H1 (cell line): ENCODE data around the gene POU3F1. TPM values are rescaled to one million over a fixed set of nuclear protein-coding genes. Genes with fewer than 3 reads are reported as not detected.

Source experiments
- CTCF ChIA-PET: fragments of 300-600 bp; sonication (Branson Sonifier 250); formaldehyde crosslinking; loops from one replicate; lab custom pipeline; 2021; ENCODE audit not compliant: partially characterized antibody; lab: Charles Lee
- POLR2A ChIA-PET: fragments of 300-600 bp; sonication (Branson Sonifier 250); formaldehyde crosslinking; loops from one replicate; lab custom pipeline; 2021; ENCODE audit warnings: inconsistent platforms; ENCODE audit not compliant: partially characterized antibody; lab: Charles Lee
- DNase-seq, 2 experiments: peaks; one replicate each; pipeline versions ENCODE4 v3.0.0 to v3.0.0-alpha.2; 2010 to 2022; ENCODE audit warnings: low spot score in 2 of 2, low read depth in 1 of 2, mixed read lengths in 1 of 2
- FAIRE-seq: peaks from 2 replicates; lab custom pipeline; 2011; peaks lifted over from hg19 to GRCh38; lab: Jason Lieb, UNC
- H2AFZ ChIP-seq: 2 replicates; pipeline ENCODE4 v1.8.1; 2012; ENCODE audit warnings: low read length, inconsistent platforms
- H2AK5ac ChIP-seq: 2 replicates; pipeline ENCODE4 v1.6.1; 2013; ENCODE audit warnings: low read depth, low read length
- H2BK120ac ChIP-seq: replicated peaks from 2 replicates; pipeline ENCODE3; 2013; ENCODE audit warnings: low read depth, low read length, inconsistent platforms
- H2BK12ac ChIP-seq: 2 replicates; pipeline ENCODE4 v1.6.1; 2013; ENCODE audit warnings: low read depth, low read length
- H2BK15ac ChIP-seq: 2 replicates; pipeline ENCODE4 v1.6.1; 2013; ENCODE audit warnings: low read length
- H2BK20ac ChIP-seq: 2 replicates; pipeline ENCODE4 v1.6.1; 2013; ENCODE audit warnings: low read length
- H2BK5ac ChIP-seq: 2 replicates; pipeline ENCODE4 v1.6.1; 2013; ENCODE audit warnings: low read depth, low read length
- H3K14ac ChIP-seq: 2 replicates; pipeline ENCODE4 v1.6.1; 2013; ENCODE audit warnings: inconsistent platforms; ENCODE audit not compliant: insufficient read length
- H3K18ac ChIP-seq: 2 replicates; pipeline ENCODE4 v1.6.1; 2013; ENCODE audit warnings: low read length; ENCODE audit errors: extremely low read depth
- H3K23ac ChIP-seq: 2 replicates; pipeline ENCODE4 v1.6.1; 2013; ENCODE audit warnings: inconsistent platforms; ENCODE audit not compliant: insufficient read length
- H3K23me2 ChIP-seq: 2 replicates; pipeline ENCODE4 v1.6.1; 2013; ENCODE audit warnings: low read depth, low read length
- H3K27ac ChIP-seq: 2 replicates; pipeline ENCODE4 v1.6.1; 2011; ENCODE audit warnings: low read depth, low read length, inconsistent platforms
- H3K27me3 ChIP-seq, 4 experiments: replicated peaks in 1 of 4; 1 replicate in 1 of 4; 2 replicates in 3 of 4; pipeline versions ENCODE4 v1.6.1 to v1.8.1; 2011 to 2013; ENCODE audit warnings: low read length in 3 of 4, mild to moderate bottlenecking in 3 of 4, inconsistent platforms in 2 of 4, mixed read lengths in 2 of 4, moderate library complexity in 1 of 4; ENCODE audit not compliant: control insufficient read depth in 3 of 4, insufficient read depth in 3 of 4; ENCODE audit errors: extremely low read depth in 1 of 4
- H3K36me3 ChIP-seq, 4 experiments: 2 replicates each; pipeline versions ENCODE4 v1.6.1 to v1.8.1; 2011 to 2013; ENCODE audit warnings: mild to moderate bottlenecking in 4 of 4, low read length in 3 of 4, moderate library complexity in 2 of 4, control low read depth in 1 of 4, inconsistent platforms in 1 of 4; ENCODE audit not compliant: insufficient read depth in 4 of 4, control insufficient read depth in 2 of 4
- H3K4ac ChIP-seq: replicated peaks from 2 replicates; pipeline ENCODE3; 2013; ENCODE audit warnings: low read length, low read depth, mixed read lengths, inconsistent platforms; ENCODE audit not compliant: insufficient read length
- H3K4me1 ChIP-seq, 4 experiments: replicated peaks in 1 of 4; 1 replicate in 1 of 4; 2 replicates in 3 of 4; pipeline versions ENCODE4 v1.6.1 to v1.8.1; 2011 to 2013; ENCODE audit warnings: low read length in 3 of 4, inconsistent platforms in 2 of 4, mixed read lengths in 1 of 4; ENCODE audit not compliant: insufficient read depth in 4 of 4, control insufficient read depth in 3 of 4
- H3K4me2 ChIP-seq, 2 experiments: 2 replicates each; pipeline versions ENCODE4 v1.6.1 to v1.8.1; 2011 to 2013; ENCODE audit warnings: low read depth in 2 of 2, low read length in 2 of 2, control low read depth in 1 of 2, inconsistent platforms in 1 of 2, mild to moderate bottlenecking in 1 of 2; ENCODE audit not compliant: insufficient read depth in 1 of 2
- H3K4me3 ChIP-seq, 4 experiments: fragments of 200-600, 300-600 bp in 1 of 4; sonication (generic), shearing (Covaris generic), sonication (Bioruptor Twin) in 1 of 4; 2 replicates each; pipeline versions ENCODE4 v1.5.1 to v1.8.1; 2011 to 2016; ENCODE audit warnings: low read length in 4 of 4, low read depth in 3 of 4, control low read depth in 2 of 4, inconsistent platforms in 2 of 4, mild to moderate bottlenecking in 2 of 4, mixed read lengths in 1 of 4, moderate library complexity in 1 of 4; ENCODE audit not compliant: insufficient read depth in 2 of 4; ENCODE audit errors: extremely low read depth in 1 of 4
- H3K56ac ChIP-seq: replicated peaks from 2 replicates; pipeline ENCODE3; 2013; ENCODE audit warnings: low read depth, mild to moderate bottlenecking, mixed read lengths, low read length, inconsistent platforms; ENCODE audit not compliant: insufficient read length
- H3K79me1 ChIP-seq: 2 replicates; pipeline ENCODE4 v1.6.1; 2013; ENCODE audit warnings: low read depth, low read length, control low read depth
- H3K79me2 ChIP-seq, 2 experiments: 2 replicates each; pipeline versions ENCODE4 v1.6.1 to v1.8.1; 2012 to 2013; ENCODE audit warnings: low read length in 2 of 2, mild to moderate bottlenecking in 2 of 2, inconsistent platforms in 1 of 2; ENCODE audit not compliant: insufficient read depth in 2 of 2, control insufficient read depth in 1 of 2
- H3K9ac ChIP-seq, 4 experiments: replicated peaks in 1 of 4; 1 replicate in 1 of 4; 2 replicates in 3 of 4; pipeline versions ENCODE4 v1.6.1 to v1.8.1; 2011 to 2013; ENCODE audit warnings: low read depth in 3 of 4, low read length in 3 of 4, control low read depth in 2 of 4, mild to moderate bottlenecking in 2 of 4, moderate library complexity in 2 of 4, inconsistent platforms in 1 of 4; ENCODE audit errors: extremely low read depth in 1 of 4
- H3K9me3 ChIP-seq, 2 experiments: 2 replicates each; pipeline versions ENCODE4 v1.6.1 to v1.8.1; 2012 to 2013; ENCODE audit warnings: mild to moderate bottlenecking in 2 of 2, moderate library complexity in 2 of 2, control low read depth in 1 of 2, inconsistent platforms in 1 of 2, low read depth in 1 of 2, low read length in 1 of 2, mixed read lengths in 1 of 2; ENCODE audit not compliant: insufficient read depth in 2 of 2
- H4K20me1 ChIP-seq, 2 experiments: replicated peaks in 1 of 2; 2 replicates each; pipeline versions ENCODE3 to v1.8.1; 2011 to 2013; ENCODE audit warnings: inconsistent platforms in 2 of 2, low read length in 2 of 2, mild to moderate bottlenecking in 1 of 2; ENCODE audit not compliant: insufficient read depth in 2 of 2, control insufficient read depth in 1 of 2
- H4K5ac ChIP-seq: 2 replicates; pipeline ENCODE4 v1.6.1; 2013; ENCODE audit warnings: low read length, low read depth, mixed read lengths, inconsistent platforms; ENCODE audit not compliant: insufficient read length
- H4K8ac ChIP-seq: 2 replicates; pipeline ENCODE4 v1.8.0; 2013; ENCODE audit warnings: mild to moderate bottlenecking, moderate library complexity, low read length, inconsistent platforms; ENCODE audit not compliant: insufficient read depth; ENCODE audit errors: extremely low read depth
- H4K91ac ChIP-seq: replicated peaks from 2 replicates; pipeline ENCODE3; 2013; ENCODE audit warnings: low read length, mixed read lengths, inconsistent platforms; ENCODE audit not compliant: insufficient read length
- CREB1 ChIP-seq: IDR thresholded peaks from 2 replicates; pipeline ENCODE4 v1.6.1; 2012; ENCODE audit warnings: inconsistent platforms
- JUND ChIP-seq: IDR thresholded peaks from 2 replicates; pipeline ENCODE4 v1.6.1; 2011; ENCODE audit warnings: mild to moderate bottlenecking, improper control_type of control experiment, low read length
- KDM5A ChIP-seq: fragments of 200-600 bp; IDR thresholded peaks from 2 replicates; pipeline ENCODE4 v1.7.1; 2012; ENCODE audit warnings: mild to moderate bottlenecking, low read length, inconsistent platforms, mixed read lengths
- POLR2A ChIP-seq, 2 experiments: IDR thresholded peaks; 1 replicate in 1 of 2; 2 replicates in 1 of 2; pipeline ENCODE4 v1.6.1; 2011; ENCODE audit warnings: low read depth in 2 of 2, low read length in 2 of 2, mild to moderate bottlenecking in 2 of 2; ENCODE audit errors: control extremely low read depth in 1 of 2
- SIRT6 ChIP-seq: IDR thresholded peaks from one replicate; pipeline ENCODE4 v1.7.1; 2012; ENCODE audit warnings: low read length, inconsistent platforms
- SP1 ChIP-seq: IDR thresholded peaks from 2 replicates; pipeline ENCODE4 v1.6.1; 2011; ENCODE audit warnings: low read depth, low read length
- SRF ChIP-seq: IDR thresholded peaks from 2 replicates; pipeline ENCODE4 v1.6.1; 2011; ENCODE audit warnings: mild to moderate bottlenecking, low read depth, low read length, moderate library complexity
- WGBS, 2 experiments: shearing (Covaris generic) in 1 of 2; methylation state at CpG; one replicate each; pipeline versions ENCODE4 v1.1.6 to v1.1.7; 2013 to 2015; ENCODE audit warnings: low lambda C conversion rate in 2 of 2, mixed read lengths in 2 of 2, inconsistent platforms in 1 of 2, low coverage in 1 of 2, missing lambda C conversion rate in 1 of 2; ENCODE audit not compliant: insufficient replicate concordance in 2 of 2, insufficient coverage in 1 of 2, insufficient read length in 1 of 2; ENCODE audit errors: extremely low coverage in 1 of 2, missing lambda C conversion rate in 1 of 2; 5-methylcytosine and 5-hydroxymethylcytosine counted together
- polyA plus RNA-seq, 7 experiments: library from polyadenylated mRNA; depleted of rRNA in 3 of 7; stranded (reverse) in 5 of 7; unstranded in 2 of 7; fragments of >200 nt in 5 of 7; fragments of 200-250 nt in 2 of 7; gene quantifications; 1 replicate in 5 of 7; 2 replicates in 1 of 7; 4 replicates in 1 of 7; pipeline versions ENCODE4 v1.2.1 to v1.2.3, GENCODE V29; 2011 to 2013; ENCODE audit warnings: missing spikeins in 2 of 7, mixed read lengths in 2 of 7
- total RNA-seq: library from RNA; stranded (reverse); fragmentation: NEBNext Ultra II Directional; extraction: Animal tissue kit (Norgen Biotek cat#: 25700); gene quantifications from 2 replicates; pipeline ENCODE4 v1.2.1, GENCODE V29; 2021

Gene POU3F1
- total and polyA plus RNA-seq, 2 of the 8 experiments (the other 6 are each of a cell fraction or from before 2014, with no cell fraction given), result 4.2 to 10.8 TPM

DNA sequence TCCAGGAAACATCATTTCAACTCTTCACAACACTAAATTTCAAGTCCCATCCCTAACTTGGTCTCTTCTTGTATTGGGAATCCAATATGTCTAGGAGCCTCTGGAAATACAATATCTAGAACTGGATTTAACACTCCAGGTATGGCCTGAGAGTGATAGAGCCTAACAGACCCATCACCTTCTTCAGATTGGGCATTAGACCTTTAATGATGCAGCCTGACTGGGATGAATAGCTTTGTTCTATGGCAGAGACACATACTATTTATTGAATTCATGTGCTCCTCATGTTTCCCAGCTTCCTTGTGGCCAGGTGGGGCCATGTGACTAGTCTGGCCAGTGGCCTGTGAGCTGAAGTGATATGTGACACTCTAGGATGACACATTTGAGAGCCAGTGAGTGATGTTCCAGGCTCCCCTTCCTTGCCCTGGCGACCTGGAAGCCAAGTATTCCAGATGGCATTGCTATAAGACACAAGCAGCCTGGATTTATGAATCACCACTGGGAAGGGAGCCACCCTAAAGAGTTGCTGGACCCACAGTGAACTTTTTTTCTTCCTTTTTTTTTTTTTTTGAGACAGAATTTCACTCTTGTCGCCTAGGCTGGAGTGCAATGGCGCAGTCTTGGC, 31.0 kb upstream of the POU3F1 start:
- Histone ChIP-seq H2BK15ac (no peak overlapping the region), H2BK5ac (no peak overlapping the region), H3K79me2 (no peaks in the 10 kb centered on the region), H3K4me3 (no peak overlapping the region), H4K5ac (no peak overlapping the region), H3K79me1 (no peaks in the 10 kb centered on the region; the same call in 1 of the 2 replicates), H3K14ac (no peak overlapping the region), H2BK120ac (no peak overlapping the region), H3K27me3 (no peaks in the 10 kb centered on the region), H3K23ac (no peak overlapping the region), H2AFZ (no peak overlapping the region), H3K18ac (no peak overlapping the region), H2AK5ac (no peak overlapping the region), H4K20me1 (peaks cover 0 to 5% of the 10 kb centered on the region in 2 experiments)
- POLR2A ChIA-PET, result interaction anchor here (1.9 kb wide), 1 partner anchor 13 kb away, joined by 5 read pairs; no protein-coding TSS in a partner anchor
- 85% methylated on average over 2 of the region's 3 CpGs; no CpG with 5 or more reads in 1 of the 2 experiments for WGBS, 2 experiments
- CTCF ChIA-PET, result interaction anchor here (0.6 to 11.2 kb wide), 2 partner anchors 14 to 22 kb away, joined by 3 to 212 read pairs; partner anchors contain the start of gene POU3F1
- TF ChIP-seq POLR2A (IDR thresholded peaks at IDR 0.05; ENCODE audit: control extremely low read depth in 1 of 2, low read depth in 2 of 2, low read length in 2 of 2) (no peak), KDM5A (no peak), SIRT6 (no peak), SP1 (no peak), CREB1 (no peak), SRF (no peak), JUND (no peak)
- TF ChIP-seq, all 59 proteins: peak for 0
- Histone ChIP-seq H3K4ac (no peak overlapping the region), H3K23me2 (no peaks in the 10 kb centered on the region; the same call in 1 of the 2 replicates), H3K9ac (no peak overlapping the region), H3K4me1 (peaks cover 4 to 11% (median 10%) of the 10 kb centered on the region in 4 experiments), H4K91ac (no peak overlapping the region), H3K9me3 (no peaks in the 10 kb centered on the region), H3K4me2 (no peak overlapping the region), H2BK12ac (no peak overlapping the region), H3K27ac (no peak overlapping the region), H4K8ac (no peak overlapping the region), H3K36me3 (no peaks in the 10 kb centered on the region), H3K56ac (no peak overlapping the region), H2BK20ac (no peak overlapping the region)
- no peak for DNase-seq
- no peak for FAIRE-seq
